ENCODE measurements around the gene CPLX1.

Gene CPLX1

GRCh38 chr4:749698-750666 lies 75.9 kb downstream of the CPLX1 start:
- DNase-seq (ENCODE audit: insufficient read length, low spot score): no peak
- TF ChIP-seq CTCF (IDR thresholded peaks at IDR 0.05; ENCODE audit: insufficient read depth, missing control alignments): no peak
- no peak for FAIRE-seq

- DNase-seq (ENCODE audit: insufficient read length, low spot score): no peak
- no peak for FAIRE-seq
- no peak for TF ChIP-seq CTCF (IDR thresholded peaks at IDR 0.05; ENCODE audit: insufficient read depth, missing control alignments)
These were observed 77.5 kb downstream of the CPLX1 start for GRCh38 chr4:748461-748860.

- DNase-seq (ENCODE audit: insufficient read length, low spot score) (no peak), FAIRE-seq (no peak)
- TF ChIP-seq CTCF (IDR thresholded peaks at IDR 0.05; ENCODE audit: insufficient read depth, missing control alignments): no peak
These were observed 78.3 kb downstream of the CPLX1 start for GRCh38 chr4:747546-748170.

GRCh38 chr4:744212-744841 lies 81.6 kb downstream of the CPLX1 start:
- no peak for FAIRE-seq
- TF ChIP-seq CTCF (IDR thresholded peaks at IDR 0.05; ENCODE audit: insufficient read depth, missing control alignments): no peak
- no peak for DNase-seq (ENCODE audit: insufficient read length, low spot score)

- FAIRE-seq: no peak
- no peak for DNase-seq (ENCODE audit: insufficient read length, low spot score)
- no peak for TF ChIP-seq CTCF (IDR thresholded peaks at IDR 0.05; ENCODE audit: insufficient read depth, missing control alignments)
These were observed 82.3 kb downstream of the CPLX1 start for GRCh38 chr4:743463-744211.

- TF ChIP-seq CTCF (IDR thresholded peaks at IDR 0.05; ENCODE audit: insufficient read depth, missing control alignments): peak; percentile 81
- DNase-seq (ENCODE audit: insufficient read length, low spot score) (peak; percentile 95), FAIRE-seq (no peak)
These were observed 83.1 kb downstream of the CPLX1 start for GRCh38 chr4:742742-743311.

Data from D721Med (cell line).